Transverse colon (tissue), 4 donors: ENCODE results near the gene ANGEL2.

ENCODE experiments used
- POLR2A ChIP-seq: fragments of 450-650 bp; IDR thresholded peaks from one replicate; pipeline ENCODE4 v1.6.1; 2016; ENCODE audit warnings: antibody characterized with exemption, mild to moderate bottlenecking, moderate library complexity
- POLR2AphosphoS5 ChIP-seq, 3 donors: sonication (generic); formaldehyde crosslinking; IDR thresholded peaks; one replicate each; pipeline ENCODE4 v1.6.1; 2016; ENCODE audit warnings: antibody characterized with exemption in 3 of 3
- TF ChIP-seq, protein P1 (sequence below), 5 experiments: fragments of 200-600 bp in 3 of 5; fragments of 450-650 bp in 2 of 5; sonication (generic) in 3 of 5; IDR thresholded peaks; 1 replicate in 2 of 5; 2 replicates in 3 of 5; pipeline ENCODE4 v1.5.1; 2016 to 2017; ENCODE audit warnings: antibody characterized with exemption in 5 of 5, inconsistent platforms in 3 of 5, mild to moderate bottlenecking in 2 of 5, moderate library complexity in 1 of 5

DNA sequence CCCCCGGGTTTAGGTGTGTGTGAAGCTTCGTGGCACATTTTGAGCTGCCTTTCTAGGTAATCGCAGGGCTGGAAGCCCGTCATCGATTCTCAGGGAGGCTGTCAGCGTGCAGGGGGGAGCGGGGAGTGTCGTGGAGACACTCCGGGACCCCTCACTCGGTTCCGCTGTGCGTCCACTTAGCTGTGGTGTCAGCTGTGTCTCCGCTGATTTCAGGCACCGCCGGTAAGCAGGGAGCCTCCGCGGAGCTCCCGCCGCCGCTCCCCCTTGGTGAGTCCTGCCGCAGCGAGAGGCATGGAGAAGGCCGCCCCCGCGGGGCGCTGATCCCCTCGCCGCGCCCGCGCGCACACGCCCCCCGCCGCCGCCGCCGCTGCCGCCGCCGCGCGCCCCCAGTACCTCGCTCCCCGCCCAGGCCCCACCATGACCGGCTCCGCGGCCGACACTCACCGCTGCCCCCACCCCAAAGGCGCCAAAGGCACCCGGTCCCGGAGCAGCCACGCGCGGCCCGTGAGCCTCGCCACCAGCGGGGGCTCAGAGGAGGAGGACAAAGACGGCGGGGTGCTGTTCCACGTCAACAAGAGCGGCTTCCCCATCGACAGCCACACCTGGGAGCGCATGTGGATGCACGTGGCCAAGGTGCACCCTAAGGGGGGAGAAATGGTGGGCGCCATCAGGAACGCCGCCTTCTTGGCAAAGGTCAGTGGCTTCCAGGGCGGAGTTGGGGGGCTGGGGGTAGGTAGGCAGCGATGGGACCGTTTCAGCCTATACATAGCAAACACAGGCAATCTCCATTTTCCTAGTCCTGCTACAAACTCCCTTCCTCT lies 64.3 kb downstream of the ANGEL2 start:
- TF ChIP-seq, protein P1, sequence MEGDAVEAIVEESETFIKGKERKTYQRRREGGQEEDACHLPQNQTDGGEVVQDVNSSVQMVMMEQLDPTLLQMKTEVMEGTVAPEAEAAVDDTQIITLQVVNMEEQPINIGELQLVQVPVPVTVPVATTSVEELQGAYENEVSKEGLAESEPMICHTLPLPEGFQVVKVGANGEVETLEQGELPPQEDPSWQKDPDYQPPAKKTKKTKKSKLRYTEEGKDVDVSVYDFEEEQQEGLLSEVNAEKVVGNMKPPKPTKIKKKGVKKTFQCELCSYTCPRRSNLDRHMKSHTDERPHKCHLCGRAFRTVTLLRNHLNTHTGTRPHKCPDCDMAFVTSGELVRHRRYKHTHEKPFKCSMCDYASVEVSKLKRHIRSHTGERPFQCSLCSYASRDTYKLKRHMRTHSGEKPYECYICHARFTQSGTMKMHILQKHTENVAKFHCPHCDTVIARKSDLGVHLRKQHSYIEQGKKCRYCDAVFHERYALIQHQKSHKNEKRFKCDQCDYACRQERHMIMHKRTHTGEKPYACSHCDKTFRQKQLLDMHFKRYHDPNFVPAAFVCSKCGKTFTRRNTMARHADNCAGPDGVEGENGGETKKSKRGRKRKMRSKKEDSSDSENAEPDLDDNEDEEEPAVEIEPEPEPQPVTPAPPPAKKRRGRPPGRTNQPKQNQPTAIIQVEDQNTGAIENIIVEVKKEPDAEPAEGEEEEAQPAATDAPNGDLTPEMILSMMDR (IDR thresholded peaks at IDR 0.05): no peak
- TF ChIP-seq POLR2A (no peak), POLR2AphosphoS5 (IDR thresholded peaks at IDR 0.05) (no peak)
